Stimulated activated effector memory CD8-positive, alpha-beta T cell treated with anti-CD3 and anti-CD28 coated beads, Interleukin-12 subunit alpha, Interleukin-12 subunit beta, amount 100 ng/mL, for 72 hours (primary cell): ENCODE data around the gene ANO1.

Experiments used
- ATAC-seq: fragments of 150-1000 bp; cut with Tn5 transposase; 2 replicates; pipeline ENCODE4 v1.10.0; 2021
- DNase-seq, 2 donors: peaks; one replicate each; pipeline ENCODE4 v3.0.0; 2021 to 2022; ENCODE audit warnings: low spot score in 2 of 2
- H3K27ac Mint-ChIP-seq: one replicate; pipeline ENCODE4 v1.8.0; 2022; ENCODE audit warnings: mild to moderate bottlenecking, mixed read lengths
- H3K36me3 Mint-ChIP-seq: one replicate; pipeline ENCODE4 v1.8.0; 2022; ENCODE audit warnings: mild to moderate bottlenecking, mixed read lengths
- H3K4me1 Mint-ChIP-seq: one replicate; pipeline ENCODE4 v1.8.0; 2022; ENCODE audit warnings: mixed read lengths
- H3K4me3 Mint-ChIP-seq: one replicate; pipeline ENCODE4 v1.8.0; 2022; ENCODE audit warnings: mild to moderate bottlenecking, mixed read lengths
- H3K9me3 Mint-ChIP-seq: one replicate; pipeline ENCODE4 v1.8.0; 2022; ENCODE audit warnings: mixed read lengths

The ANO1 gene

GRCh38 chr11:70040869-70041501 lies 37.1 kb upstream of the ANO1 start:
- no peak overlapping the region for H3K27ac Mint-ChIP-seq
- no peaks in the 10 kb centered on the region for H3K36me3 Mint-ChIP-seq
- DNase-seq (no peak), ATAC-seq (no peak)
- H3K4me3 Mint-ChIP-seq = no peak overlapping the region
- H3K4me1 Mint-ChIP-seq = no peaks in the 10 kb centered on the region
- peaks cover 22% of the 10 kb centered on the region for H3K9me3 Mint-ChIP-seq

GRCh38 chr11:70043482-70043881 lies 34.6 kb upstream of the ANO1 start:
- DNase-seq (no peak), ATAC-seq (no peak)
- no peak overlapping the region for H3K4me3 Mint-ChIP-seq
- no peak overlapping the region for H3K27ac Mint-ChIP-seq
- H3K9me3 Mint-ChIP-seq = peaks cover 14% of the 10 kb centered on the region
- H3K36me3 Mint-ChIP-seq = no peaks in the 10 kb centered on the region
- H3K4me1 Mint-ChIP-seq = no peaks in the 10 kb centered on the region

- H3K27ac Mint-ChIP-seq = no peak overlapping the region
- no peaks in the 10 kb centered on the region for H3K36me3 Mint-ChIP-seq
- H3K4me1 Mint-ChIP-seq = no peaks in the 10 kb centered on the region
- ATAC-seq (no peak), DNase-seq (no peak)
- H3K4me3 Mint-ChIP-seq = no peak overlapping the region
- H3K9me3 Mint-ChIP-seq = peaks cover 11% of the 10 kb centered on the region
Observed at GRCh38 chr11:70046089-70046488, 32.0 kb upstream of the ANO1 start.

GRCh38 chr11:70048279-70049024 lies 29.7 kb upstream of the ANO1 start:
- Mint-ChIP-seq H3K27ac (no peak overlapping the region), H3K4me3 (no peak overlapping the region), H3K4me1 (no peaks in the 10 kb centered on the region), H3K9me3 (no peaks in the 10 kb centered on the region), H3K36me3 (no peaks in the 10 kb centered on the region)
- DNase-seq (no peak), ATAC-seq (no peak)

GRCh38 chr11:70049045-70049444 lies 29.1 kb upstream of the ANO1 start:
- no peak for ATAC-seq
- H3K27ac Mint-ChIP-seq = no peak overlapping the region

GRCh38 chr11:70050243-70050642 lies 27.9 kb upstream of the ANO1 start:
- H3K27ac Mint-ChIP-seq = no peak overlapping the region
- H3K4me1 Mint-ChIP-seq = no peaks in the 10 kb centered on the region
- H3K4me3 Mint-ChIP-seq = no peak overlapping the region
- H3K9me3 Mint-ChIP-seq = no peaks in the 10 kb centered on the region
- no peak for DNase-seq
- no peak for ATAC-seq
- no peaks in the 10 kb centered on the region for H3K36me3 Mint-ChIP-seq

More at GRCh38 chr11:70049045-70049444, 29.1 kb upstream of the ANO1 start:
- Mint-ChIP-seq H3K36me3 (no peaks in the 10 kb centered on the region), H3K4me1 (no peaks in the 10 kb centered on the region), H3K4me3 (no peak overlapping the region), H3K9me3 (no peaks in the 10 kb centered on the region)
- DNase-seq = no peak

- no peak overlapping the region for H3K4me3 Mint-ChIP-seq
- H3K9me3 Mint-ChIP-seq = peaks cover 16% of the 10 kb centered on the region
- ATAC-seq = no peak
- H3K36me3 Mint-ChIP-seq = no peaks in the 10 kb centered on the region
- DNase-seq = no peak
- no peak overlapping the region for H3K27ac Mint-ChIP-seq
- H3K4me1 Mint-ChIP-seq = no peaks in the 10 kb centered on the region
Observed at GRCh38 chr11:70054004-70054403, 24.1 kb upstream of the ANO1 start.

GRCh38 chr11:70055444-70055843 lies 22.7 kb upstream of the ANO1 start:
- ATAC-seq = no peak
- H3K4me3 Mint-ChIP-seq = no peak overlapping the region
- no peaks in the 10 kb centered on the region for H3K4me1 Mint-ChIP-seq
- H3K27ac Mint-ChIP-seq = no peak overlapping the region
- H3K9me3 Mint-ChIP-seq = peaks cover 16% of the 10 kb centered on the region
- no peaks in the 10 kb centered on the region for H3K36me3 Mint-ChIP-seq
- no peak for DNase-seq

GRCh38 chr11:70057080-70057479 lies 21.0 kb upstream of the ANO1 start:
- Mint-ChIP-seq H3K4me1 (no peaks in the 10 kb centered on the region), H3K36me3 (no peaks in the 10 kb centered on the region), H3K9me3 (peaks cover 16% of the 10 kb centered on the region), H3K4me3 (no peak overlapping the region), H3K27ac (no peak overlapping the region)
- ATAC-seq (no peak), DNase-seq (no peak)

- DNase-seq (no peak), ATAC-seq (no peak)
- Mint-ChIP-seq H3K9me3 (peaks cover 16% of the 10 kb centered on the region), H3K4me3 (no peak overlapping the region), H3K36me3 (no peaks in the 10 kb centered on the region), H3K4me1 (no peaks in the 10 kb centered on the region), H3K27ac (no peak overlapping the region)
Observed at GRCh38 chr11:70059971-70060370, 18.1 kb upstream of the ANO1 start.

GRCh38 chr11:70060611-70061293 lies 17.4 kb upstream of the ANO1 start:
- H3K9me3 Mint-ChIP-seq = peaks cover 15% of the 10 kb centered on the region
- no peak overlapping the region for H3K27ac Mint-ChIP-seq
- DNase-seq (no peak), ATAC-seq (no peak)
- H3K4me1 Mint-ChIP-seq = no peaks in the 10 kb centered on the region
- H3K4me3 Mint-ChIP-seq = no peak overlapping the region
- H3K36me3 Mint-ChIP-seq = no peaks in the 10 kb centered on the region

GRCh38 chr11:70061734-70062133 lies 16.4 kb upstream of the ANO1 start:
- ATAC-seq (no peak), DNase-seq (no peak)
- Mint-ChIP-seq H3K36me3 (no peaks in the 10 kb centered on the region), H3K27ac (no peak overlapping the region), H3K4me1 (no peaks in the 10 kb centered on the region), H3K4me3 (no peak overlapping the region), H3K9me3 (peaks cover 11% of the 10 kb centered on the region)

- no peak overlapping the region for H3K27ac Mint-ChIP-seq
- H3K4me1 Mint-ChIP-seq = no peaks in the 10 kb centered on the region
- DNase-seq (no peak), ATAC-seq (no peak)
- no peak overlapping the region for H3K4me3 Mint-ChIP-seq
- no peaks in the 10 kb centered on the region for H3K9me3 Mint-ChIP-seq
- H3K36me3 Mint-ChIP-seq = no peaks in the 10 kb centered on the region
Observed at GRCh38 chr11:70063121-70063520, 15.0 kb upstream of the ANO1 start.

GRCh38 chr11:70063555-70063954 lies 14.6 kb upstream of the ANO1 start:
- ATAC-seq = no peak
- no peak for DNase-seq
- H3K9me3 Mint-ChIP-seq = no peaks in the 10 kb centered on the region
- H3K36me3 Mint-ChIP-seq = no peaks in the 10 kb centered on the region
- no peaks in the 10 kb centered on the region for H3K4me1 Mint-ChIP-seq
- no peak overlapping the region for H3K4me3 Mint-ChIP-seq
- H3K27ac Mint-ChIP-seq = no peak overlapping the region

- no peaks in the 10 kb centered on the region for H3K9me3 Mint-ChIP-seq
- H3K4me1 Mint-ChIP-seq = no peaks in the 10 kb centered on the region
- H3K36me3 Mint-ChIP-seq = no peaks in the 10 kb centered on the region
- no peak overlapping the region for H3K4me3 Mint-ChIP-seq
- no peak overlapping the region for H3K27ac Mint-ChIP-seq
- ATAC-seq (no peak), DNase-seq (no peak)
Observed at GRCh38 chr11:70064008-70064725, 13.9 kb upstream of the ANO1 start.
